UCSD-AML1 (cell line): ENCODE measurements around the gene GREM2.

Experiments
- DNase-seq: peaks from one replicate; lab custom pipeline; 2025; ENCODE audit not compliant: unreplicated experiment; lab: John Stamatoyannopoulos, UW

Gene GREM2

GRCh38 chr1:240562779-240563178 is 49.2 kb downstream of the GREM2 start:
- no peak for DNase-seq

GRCh38 chr1:240562111-240562590 is 49.8 kb downstream of the GREM2 start:
- DNase-seq: no peak

- DNase-seq: no peak
Observed at GRCh38 chr1:240559781-240560180, 52.2 kb downstream of the GREM2 start.

- no peak for DNase-seq
Observed at GRCh38 chr1:240555524-240555923, 56.4 kb downstream of the GREM2 start.

- no peak for DNase-seq
Observed at GRCh38 chr1:240553351-240553750, 58.6 kb downstream of the GREM2 start.

- no peak for DNase-seq
Observed at GRCh38 chr1:240539769-240540414, 72.1 kb downstream of the GREM2 start.

GRCh38 chr1:240538776-240539430 is 73.1 kb downstream of the GREM2 start:
- no peak for DNase-seq

- no peak for DNase-seq
Observed at GRCh38 chr1:240533154-240533780, 78.7 kb downstream of the GREM2 start.

- no peak for DNase-seq
Observed at GRCh38 chr1:240528591-240528990, 83.4 kb downstream of the GREM2 start.

- no peak for DNase-seq
Observed at GRCh38 chr1:240527086-240527485, 84.9 kb downstream of the GREM2 start.

GRCh38 chr1:240526312-240526711 is 85.6 kb downstream of the GREM2 start:
- DNase-seq: no peak

GRCh38 chr1:240524356-240525069 is 87.4 kb downstream of the GREM2 start:
- no peak for DNase-seq

- no peak for DNase-seq
Observed at GRCh38 chr1:240522122-240522822, 89.7 kb downstream of the GREM2 start.

- DNase-seq: no peak
Observed at GRCh38 chr1:240517891-240518290, 94.1 kb downstream of the GREM2 start.

- DNase-seq: no peak
Observed at GRCh38 chr1:240516069-240516468, 95.9 kb downstream of the GREM2 start.

GRCh38 chr1:240515505-240515904 is 96.5 kb downstream of the GREM2 start:
- no peak for DNase-seq

- DNase-seq: no peak
Observed at GRCh38 chr1:240511789-240512188, 100.2 kb downstream of the GREM2 start.

- no peak for DNase-seq
Observed at GRCh38 chr1:240508950-240509349, 103.0 kb downstream of the GREM2 start.

- DNase-seq: no peak
Observed at GRCh38 chr1:240508201-240508600, 103.8 kb downstream of the GREM2 start.

GRCh38 chr1:240506176-240506575 is 105.8 kb downstream of the GREM2 start:
- DNase-seq: no peak

- no peak for DNase-seq
Observed at GRCh38 chr1:240503558-240503957, 108.4 kb downstream of the GREM2 start.
